Testis (tissue), 2 donors: ENCODE results near the gene SLC4A9.

ENCODE experiments used
- POLR2A ChIP-seq: fragments of 450-650 bp; IDR thresholded peaks from one replicate; pipeline ENCODE4 v1.6.1; 2017; ENCODE audit warnings: antibody characterized with exemption, mild to moderate bottlenecking, moderate library complexity
- TF ChIP-seq, protein P1 (sequence below), 3 experiments: fragments of 450-650 bp in 2 of 3; fragments of 200-600 bp in 1 of 3; sonication (generic) in 1 of 3; IDR thresholded peaks; one replicate each; pipeline ENCODE4 v1.5.1; 2016 to 2019; ENCODE audit warnings: antibody characterized with exemption in 3 of 3, mild to moderate bottlenecking in 2 of 3, moderate library complexity in 1 of 3

DNA sequence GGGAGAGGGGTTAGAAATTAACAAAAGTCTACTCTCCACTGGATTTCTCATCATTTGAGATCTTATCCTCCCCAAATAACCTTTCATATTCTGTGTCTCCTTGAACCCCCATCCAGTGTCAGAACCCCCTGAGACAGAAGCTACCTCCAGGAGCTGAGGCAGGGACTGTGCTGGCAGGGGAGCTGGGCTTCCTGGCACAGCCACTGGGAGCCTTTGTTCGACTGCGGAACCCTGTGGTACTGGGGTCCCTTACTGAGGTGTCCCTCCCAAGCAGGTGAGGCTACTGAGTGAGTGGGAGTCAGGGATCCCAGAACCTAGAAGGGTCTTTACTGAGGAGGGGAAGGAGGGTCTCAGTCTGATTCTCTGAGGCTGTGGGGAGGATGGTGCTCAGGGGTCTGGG is 1.9 kb downstream of the SLC4A9 start:
- TF ChIP-seq, protein P1, sequence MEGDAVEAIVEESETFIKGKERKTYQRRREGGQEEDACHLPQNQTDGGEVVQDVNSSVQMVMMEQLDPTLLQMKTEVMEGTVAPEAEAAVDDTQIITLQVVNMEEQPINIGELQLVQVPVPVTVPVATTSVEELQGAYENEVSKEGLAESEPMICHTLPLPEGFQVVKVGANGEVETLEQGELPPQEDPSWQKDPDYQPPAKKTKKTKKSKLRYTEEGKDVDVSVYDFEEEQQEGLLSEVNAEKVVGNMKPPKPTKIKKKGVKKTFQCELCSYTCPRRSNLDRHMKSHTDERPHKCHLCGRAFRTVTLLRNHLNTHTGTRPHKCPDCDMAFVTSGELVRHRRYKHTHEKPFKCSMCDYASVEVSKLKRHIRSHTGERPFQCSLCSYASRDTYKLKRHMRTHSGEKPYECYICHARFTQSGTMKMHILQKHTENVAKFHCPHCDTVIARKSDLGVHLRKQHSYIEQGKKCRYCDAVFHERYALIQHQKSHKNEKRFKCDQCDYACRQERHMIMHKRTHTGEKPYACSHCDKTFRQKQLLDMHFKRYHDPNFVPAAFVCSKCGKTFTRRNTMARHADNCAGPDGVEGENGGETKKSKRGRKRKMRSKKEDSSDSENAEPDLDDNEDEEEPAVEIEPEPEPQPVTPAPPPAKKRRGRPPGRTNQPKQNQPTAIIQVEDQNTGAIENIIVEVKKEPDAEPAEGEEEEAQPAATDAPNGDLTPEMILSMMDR (IDR thresholded peaks at IDR 0.05) = no peak
- TF ChIP-seq POLR2A = no peak
